Raji (cell line): Measurements from ENCODE around the gene PSMD13.
A peak's percentile ranks its signal among the peaks of the same experiment; 100 is the strongest.
"Not testable (repeated sequence)": the region's sequence is repeated elsewhere in the genome, so short reads cannot be mapped to it uniquely, and the experiment has no call there.

Source experiments
- POLR2A ChIP-seq: IDR thresholded peaks from 2 replicates; pipeline ENCODE4 v1.6.1; 2011; ENCODE audit warnings: low read depth, low read length, control low read depth; ENCODE audit not compliant: insufficient read depth

PSMD13 gene

GRCh38 chr11:236774-237767 lies at the start of gene PSMD13:
PSMD13 (plus strand) TSS chr11:236976; CDS start chr11:237050, 74 bp downstream.
- TF ChIP-seq POLR2A, result peak; percentile 65

GRCh38 chr11:192674-193128 lies 44.1 kb upstream of the PSMD13 start, which contains the start of gene SCGB1C1:
SCGB1C1 (plus strand) TSS chr11:193078; CDS start chr11:193100, 22 bp downstream.
- TF ChIP-seq POLR2A, result not testable (repeated sequence)

- no peak for TF ChIP-seq POLR2A
Observed at GRCh38 chr11:196786-197731, 39.7 kb upstream of the PSMD13 start.

GRCh38 chr11:197741-198235 lies 39.0 kb upstream of the PSMD13 start:
- no peak for TF ChIP-seq POLR2A

- TF ChIP-seq POLR2A, result no peak
Observed at GRCh38 chr11:198236-198806, 38.5 kb upstream of the PSMD13 start.

GRCh38 chr11:199004-199581 lies 37.7 kb upstream of the PSMD13 start:
- TF ChIP-seq POLR2A, result no peak

GRCh38 chr11:199782-200181 lies 37.0 kb upstream of the PSMD13 start:
- no peak for TF ChIP-seq POLR2A

GRCh38 chr11:200224-201003 lies 36.4 kb upstream of the PSMD13 start:
- no peak for TF ChIP-seq POLR2A

- no peak for TF ChIP-seq POLR2A
Observed at GRCh38 chr11:201966-202365, 34.8 kb upstream of the PSMD13 start.

GRCh38 chr11:202490-202889 lies 34.3 kb upstream of the PSMD13 start:
- TF ChIP-seq POLR2A, result no peak

GRCh38 chr11:203056-203944 lies 33.5 kb upstream of the PSMD13 start:
- TF ChIP-seq POLR2A, result no peak

GRCh38 chr11:203945-204586 lies 32.7 kb upstream of the PSMD13 start:
- 0 out of 2 replicates have a peak, but pooled peaks have one; percentile 13 for TF ChIP-seq POLR2A

- no peak for TF ChIP-seq POLR2A
Observed at GRCh38 chr11:204587-205109, 32.1 kb upstream of the PSMD13 start.
